Caco-2 (cell line): ENCODE data around the gene FRAS1. TPM values are rescaled to one million over a fixed set of nuclear protein-coding genes. Genes with fewer than 3 reads are reported as not detected.

Source experiments
- BruUV-seq: library from RNA; stranded (reverse); fragments of 400-500 nt; replicated peaks from 2 replicates; lab custom pipeline; 2021; lab: Mats Ljungman, UMichigan
- CTCF ChIA-PET: fragments of 300-600 bp; sonication (Branson Sonifier 250); formaldehyde crosslinking; loops from one replicate; lab custom pipeline; 2022; ENCODE audit warnings: antibody characterized with exemption; lab: Charles Lee
- POLR2A ChIA-PET: fragments of 300-600 bp; sonication (Branson Sonifier 250); formaldehyde crosslinking; loops from one replicate; lab custom pipeline; 2022; ENCODE audit warnings: antibody characterized with exemption; lab: Charles Lee
- DNase-seq, 2 experiments: peaks; one replicate each; pipeline versions ENCODE4 v3.0.0 to v3.0.0-alpha.2; 2020 to 2022
- H3K27me3 ChIP-seq: replicated peaks from 2 replicates; pipeline ENCODE4 v1.6.0; 2011; ENCODE audit warnings: low read length; ENCODE audit not compliant: control insufficient read depth, insufficient read depth
- H3K36me3 ChIP-seq: 2 replicates; pipeline ENCODE4 v1.5.1; 2011; ENCODE audit warnings: low read length; ENCODE audit not compliant: control insufficient read depth, insufficient read depth
- H3K4me1 ChIP-seq: fragments of 250-450 bp; sonication (Bioruptor Pico); 2 replicates; pipeline ENCODE4 v1.5.1; 2020; ENCODE audit warnings: mild to moderate bottlenecking
- H3K4me3 ChIP-seq: 2 replicates; pipeline ENCODE4 v1.5.1; 2011; ENCODE audit warnings: low read depth, mild to moderate bottlenecking, control low read depth, low read length
- H3K9me3 ChIP-seq: fragments of 250-450 bp; sonication (Bioruptor Pico); 2 replicates; pipeline ENCODE4 v1.5.1; 2020; ENCODE audit warnings: mild to moderate bottlenecking, moderate library complexity
- H3K27ac Mint-ChIP-seq: one replicate; pipeline ENCODE4 v1.8.0; 2022; ENCODE audit warnings: mixed read lengths; ENCODE audit not compliant: unreplicated experiment
- H3K27me3 Mint-ChIP-seq: one replicate; pipeline ENCODE4 v1.8.0; 2022; ENCODE audit warnings: mixed read lengths; ENCODE audit not compliant: insufficient read depth, unreplicated experiment
- H3K36me3 Mint-ChIP-seq: one replicate; pipeline ENCODE4 v1.8.0; 2022; ENCODE audit warnings: mild to moderate bottlenecking, mixed read lengths; ENCODE audit not compliant: insufficient read depth, unreplicated experiment
- H3K4me1 Mint-ChIP-seq: one replicate; pipeline ENCODE4 v1.8.0; 2022; ENCODE audit warnings: low read depth, mixed read lengths; ENCODE audit not compliant: unreplicated experiment
- H3K4me3 Mint-ChIP-seq: one replicate; pipeline ENCODE4 v1.8.0; 2022; ENCODE audit warnings: mild to moderate bottlenecking, moderate library complexity, mixed read lengths; ENCODE audit not compliant: unreplicated experiment
- H3K9me3 Mint-ChIP-seq: one replicate; pipeline ENCODE4 v1.8.0; 2022; ENCODE audit warnings: mixed read lengths; ENCODE audit not compliant: unreplicated experiment
- CTCF ChIP-seq, 2 experiments: fragments of 200-600 bp in 1 of 2; IDR thresholded peaks; 1 replicate in 1 of 2; 2 replicates in 1 of 2; pipeline versions ENCODE4 v1.5.1 to v1.8.0; 2011 to 2022; ENCODE audit warnings: antibody characterized with exemption in 1 of 2, control low read depth in 1 of 2, inconsistent platforms in 1 of 2, low read depth in 1 of 2, low read length in 1 of 2, mild to moderate bottlenecking in 1 of 2, moderate library complexity in 1 of 2; ENCODE audit not compliant: insufficient read depth in 1 of 2, severe bottlenecking in 1 of 2, unreplicated experiment in 1 of 2
- intact Hi-C: fragments of 100-400 bp; cut with micrococcal nuclease; formaldehyde crosslinking; loops from one replicate; pipeline ENCODE4 v1.10.0; 2022; ENCODE audit not compliant: unreplicated experiment
- total RNA-seq: library from RNA; stranded (reverse); gene quantifications from 2 replicates; pipeline ENCODE4 v1.2.3, GENCODE V29; 2022

FRAS1 gene
- total RNA-seq, 1 experiment from 2014 or later = 40.8 TPM

DNA sequence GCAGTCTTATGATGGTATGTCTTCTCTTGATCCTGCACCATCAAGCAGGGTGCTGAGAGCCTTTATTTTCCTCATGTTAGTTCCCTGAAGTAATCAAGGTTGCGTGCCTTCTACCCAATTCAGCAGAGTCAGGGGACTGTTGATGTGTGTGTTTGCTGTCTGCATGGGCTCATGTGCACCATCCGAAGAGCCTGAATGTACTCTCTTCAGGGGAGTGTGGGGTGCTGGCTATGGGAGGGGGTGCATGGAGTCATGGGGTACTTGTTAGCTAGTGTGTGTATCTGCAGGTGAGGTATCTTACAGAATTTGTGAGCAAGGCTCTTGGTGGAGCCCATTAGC is 340.1 kb downstream of the FRAS1 start:
- Mint-ChIP-seq H3K27me3 (no peaks in the 10 kb centered on the region), H3K4me3 (no peak overlapping the region), H3K27ac (no peak overlapping the region), H3K9me3 (peaks cover 25% of the 10 kb centered on the region), H3K4me1 (no peaks in the 10 kb centered on the region), H3K36me3 (no peaks in the 10 kb centered on the region)
- intact Hi-C loops = no loop called here
- no peak for DNase-seq
- ChIA-PET CTCF (no interaction called here), POLR2A (no interaction called here)
- no peaks in the 10 kb centered on the region for H3K27me3 ChIP-seq
- no peaks in the 10 kb centered on the region for H3K36me3 ChIP-seq
- H3K4me1 ChIP-seq = no peaks in the 10 kb centered on the region
- peaks cover 14% of the 10 kb centered on the region for H3K9me3 ChIP-seq
- no peak overlapping the region for H3K4me3 ChIP-seq
- TF ChIP-seq CTCF (IDR thresholded peaks at IDR 0.05; ENCODE audit: insufficient read depth in 1 of 2, low read depth in 1 of 2, low read length in 1 of 2, severe bottlenecking in 1 of 2, unreplicated experiment in 1 of 2) = no peak
- BruUV-seq = no TSS peak

DNA sequence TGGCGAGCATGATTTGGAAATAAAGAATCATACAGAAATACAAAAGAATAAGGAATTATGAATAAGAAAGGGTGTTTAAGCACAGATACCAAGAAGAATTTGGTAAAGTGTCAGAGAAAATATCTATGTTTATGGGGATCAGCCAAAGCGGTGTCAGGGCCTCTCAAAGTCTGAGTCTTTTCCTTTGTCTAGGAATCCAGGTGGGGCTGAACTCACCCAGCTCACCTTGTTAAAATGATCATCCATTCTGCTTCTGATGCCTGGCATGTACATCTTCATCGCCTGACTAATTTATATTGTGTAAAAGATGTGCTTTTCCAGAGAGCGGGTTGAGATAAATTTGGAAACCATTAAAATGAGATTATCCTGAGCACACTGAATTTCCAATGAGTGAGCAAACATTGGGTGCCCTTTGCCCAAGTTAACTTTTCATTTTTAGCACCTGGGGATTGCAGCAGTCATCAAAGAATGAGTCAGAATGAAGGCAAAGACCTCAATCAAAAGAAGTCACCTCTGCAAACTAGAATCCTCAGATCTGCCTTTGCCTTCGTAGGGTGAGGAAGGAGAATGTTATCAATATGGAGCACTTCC is 352.6 kb downstream of the FRAS1 start:
- no peak overlapping the region for H3K4me3 Mint-ChIP-seq
- Histone ChIP-seq H3K36me3 (no peaks in the 10 kb centered on the region), H3K9me3 (no peaks in the 10 kb centered on the region), H3K4me3 (no peak overlapping the region), H3K27me3 (no peaks in the 10 kb centered on the region), H3K4me1 (no peaks in the 10 kb centered on the region)
- H3K9me3 Mint-ChIP-seq = no peaks in the 10 kb centered on the region
- no peaks in the 10 kb centered on the region for H3K4me1 Mint-ChIP-seq
- POLR2A ChIA-PET = no interaction called here
- H3K36me3 Mint-ChIP-seq = peaks cover 6% of the 10 kb centered on the region
- TF ChIP-seq CTCF (IDR thresholded peaks at IDR 0.05; ENCODE audit: insufficient read depth in 1 of 2, low read depth in 1 of 2, low read length in 1 of 2, severe bottlenecking in 1 of 2, unreplicated experiment in 1 of 2) = no peak
- intact Hi-C loops = no loop called here
- CTCF ChIA-PET = no interaction called here
- no TSS peak for BruUV-seq
- H3K27ac Mint-ChIP-seq = no peak overlapping the region
- no peak for DNase-seq
- H3K27me3 Mint-ChIP-seq = no peaks in the 10 kb centered on the region

- Histone ChIP-seq H3K4me3 (no peak overlapping the region), H3K27me3 (no peaks in the 10 kb centered on the region), H3K4me1 (no peaks in the 10 kb centered on the region), H3K36me3 (no peaks in the 10 kb centered on the region), H3K9me3 (no peaks in the 10 kb centered on the region)
- POLR2A ChIA-PET = no interaction called here
- Mint-ChIP-seq H3K4me1 (no peaks in the 10 kb centered on the region), H3K9me3 (no peaks in the 10 kb centered on the region), H3K27me3 (no peaks in the 10 kb centered on the region), H3K4me3 (no peak overlapping the region), H3K36me3 (peaks cover 6% of the 10 kb centered on the region), H3K27ac (no peak overlapping the region)
- CTCF ChIA-PET = no interaction called here
- no TSS peak for BruUV-seq
- TF ChIP-seq CTCF (IDR thresholded peaks at IDR 0.05; ENCODE audit: insufficient read depth in 1 of 2, low read depth in 1 of 2, low read length in 1 of 2, severe bottlenecking in 1 of 2, unreplicated experiment in 1 of 2) = no peak
- intact Hi-C loops = no loop called here
- no peak for DNase-seq
Measured at GRCh38 chr4:78410225-78410624, 353.1 kb downstream of the FRAS1 start.
